CD4-positive, alpha-beta T cell treated with Interleukin-15 for 4 hours (primary cell): ENCODE measurements around the gene MYMX.
"Not testable (repeated sequence)": the region's sequence is repeated elsewhere in the genome, so short reads cannot be mapped to it uniquely, and the experiment has no call there.

Experiments used
- DNase-seq: peaks from one replicate; pipeline ENCODE4 v3.0.0-alpha.2; 2020; ENCODE audit warnings: low spot score

Gene MYMX

GRCh38 chr6:44186635-44187025 is 30.1 kb upstream of the MYMX start:
- no peak for DNase-seq

DNA sequence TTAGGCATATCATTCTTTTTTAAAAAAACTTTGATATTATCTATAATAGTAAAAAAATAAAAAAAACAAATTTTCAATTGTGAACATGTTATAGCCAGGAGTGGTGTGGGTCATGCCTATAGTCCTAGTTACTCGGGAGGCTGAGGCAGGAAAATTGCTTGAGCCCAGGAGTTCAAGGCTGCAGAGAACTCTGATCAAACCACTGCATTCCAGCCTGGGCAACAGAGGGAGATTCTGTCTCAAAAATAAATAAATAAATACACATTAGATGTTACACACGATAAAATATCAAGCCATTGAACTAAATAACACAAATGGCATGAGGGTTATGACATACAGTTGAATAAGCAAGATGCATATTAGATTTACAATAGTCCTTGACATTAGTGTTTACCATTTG is 27.9 kb upstream of the MYMX start:
- no peak for DNase-seq

DNA sequence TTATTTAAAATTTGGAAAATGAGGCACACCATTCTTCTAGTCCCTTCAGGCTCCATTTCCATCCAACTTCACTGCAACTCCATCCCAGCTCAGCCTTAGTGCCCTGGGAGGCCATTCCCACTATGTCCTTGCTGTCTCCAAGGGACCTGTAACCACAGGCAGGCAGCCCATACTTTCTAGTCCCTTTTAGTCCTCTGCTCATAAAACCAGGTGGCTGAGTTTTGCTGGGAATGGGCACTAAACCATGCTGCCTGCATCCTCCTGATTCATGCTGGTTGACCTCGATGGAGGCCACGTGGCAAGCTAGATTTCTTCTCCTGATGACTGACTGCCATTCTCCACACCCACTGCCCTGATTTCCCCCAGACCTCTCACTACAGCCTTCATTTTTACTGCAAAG is 27.5 kb upstream of the MYMX start:
- DNase-seq = no peak

DNA sequence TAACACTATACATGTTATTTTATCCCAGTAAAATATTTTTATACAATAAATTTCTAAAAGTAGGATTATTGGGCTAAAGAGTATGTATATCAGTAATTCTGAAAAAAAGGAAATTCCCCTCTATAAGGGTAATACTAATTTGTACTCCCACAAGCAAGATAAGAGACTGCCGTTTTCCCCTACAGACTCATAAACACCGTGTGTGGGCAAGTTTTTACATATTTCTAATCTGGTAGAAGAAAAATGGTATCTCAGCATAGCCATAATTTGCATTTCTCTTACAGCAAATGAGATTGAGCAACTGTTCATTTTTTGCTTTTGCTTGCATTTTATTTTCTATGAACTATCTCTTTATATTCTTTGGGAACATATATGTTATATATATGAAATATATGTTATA is 26.0 kb upstream of the MYMX start:
- DNase-seq = no peak

- DNase-seq = no peak
Observed at GRCh38 chr6:44192428-44193041, 24.2 kb upstream of the MYMX start.

- DNase-seq = no peak
Observed at GRCh38 chr6:44193307-44193910, 23.3 kb upstream of the MYMX start.

DNA sequence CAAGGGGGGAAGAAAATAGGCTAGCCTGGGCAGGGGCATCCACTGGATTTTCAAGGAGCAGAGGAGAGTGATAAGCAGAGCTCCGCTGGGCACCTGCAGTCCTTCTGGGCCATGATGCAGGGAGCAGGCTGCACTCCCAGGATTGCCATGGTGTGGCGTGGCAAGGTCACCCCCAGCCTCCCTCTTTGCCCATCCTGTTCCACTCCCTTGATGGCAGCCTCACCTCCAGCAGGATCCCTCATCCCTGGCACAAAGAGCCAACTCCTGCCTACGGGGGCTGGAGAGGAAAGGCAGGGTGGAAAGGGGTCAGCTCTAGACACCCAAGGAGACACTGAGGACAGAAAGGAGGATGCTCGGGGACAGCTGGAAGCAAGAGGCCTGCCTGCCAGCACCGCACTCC is 22.4 kb upstream of the MYMX start:
- DNase-seq = no peak

DNA sequence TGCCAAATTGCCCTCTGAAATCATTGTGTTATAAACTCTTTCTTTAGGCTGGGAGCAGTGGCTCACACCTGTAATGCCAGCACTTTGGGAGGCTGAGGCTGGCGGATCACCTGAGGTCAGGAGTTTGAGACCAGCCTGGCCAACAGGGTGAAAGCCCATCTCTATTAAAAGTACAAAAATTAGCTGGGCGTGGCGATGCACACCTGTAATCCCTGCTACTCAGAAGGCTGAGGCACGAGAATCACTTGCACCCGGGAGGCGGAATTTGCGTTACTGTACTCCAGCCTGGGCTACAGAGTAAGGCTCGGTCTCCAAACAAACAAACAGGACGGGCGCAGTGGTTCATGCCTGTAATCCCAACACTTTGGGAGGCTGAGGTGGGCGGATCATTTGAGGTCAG is 20.4 kb upstream of the MYMX start:
- DNase-seq = not testable (repeated sequence)

DNA sequence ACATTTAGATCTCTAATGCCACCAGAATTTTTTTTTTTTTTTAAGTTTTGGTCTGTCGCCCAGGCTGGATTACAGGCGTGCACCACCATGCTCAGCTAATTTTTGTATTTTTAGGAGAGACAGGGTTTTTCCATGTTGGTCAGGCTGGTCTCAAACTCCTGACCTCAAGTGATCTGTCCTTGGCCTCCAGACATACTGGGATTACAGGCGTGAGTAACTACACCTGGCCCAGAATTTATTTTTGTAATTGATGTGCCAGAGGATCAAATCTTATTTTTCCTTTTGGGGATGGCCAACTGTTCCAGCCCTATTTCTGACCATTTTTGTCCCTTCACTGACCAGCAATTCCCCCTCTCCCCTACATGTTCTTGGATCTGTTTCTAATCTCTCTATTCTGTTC is 18.0 kb upstream of the MYMX start:
- no peak for DNase-seq

DNA sequence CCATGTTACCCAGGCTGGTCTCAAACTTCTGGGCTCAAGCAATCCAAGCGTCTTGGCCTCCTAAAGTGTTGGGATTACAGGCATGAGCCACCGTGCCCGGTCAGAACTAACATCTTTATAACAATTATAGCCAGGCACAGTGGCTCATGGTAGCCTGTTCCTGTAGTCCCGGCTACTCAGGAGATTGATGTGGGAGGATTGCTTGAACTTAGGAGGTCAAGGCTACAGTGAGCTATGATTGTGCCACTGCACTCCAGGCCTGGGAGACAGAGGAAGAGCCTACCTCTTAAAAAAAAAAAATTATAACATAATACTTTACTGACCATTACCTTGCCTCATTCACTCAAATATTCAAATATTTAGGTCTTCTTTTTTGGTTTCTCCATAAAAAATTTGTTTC is 16.8 kb upstream of the MYMX start:
- DNase-seq = no peak

- no peak for DNase-seq
Observed at GRCh38 chr6:44201200-44201599, 15.5 kb upstream of the MYMX start.

- DNase-seq = no peak
Observed at GRCh38 chr6:44201638-44202303, 15.0 kb upstream of the MYMX start.

DNA sequence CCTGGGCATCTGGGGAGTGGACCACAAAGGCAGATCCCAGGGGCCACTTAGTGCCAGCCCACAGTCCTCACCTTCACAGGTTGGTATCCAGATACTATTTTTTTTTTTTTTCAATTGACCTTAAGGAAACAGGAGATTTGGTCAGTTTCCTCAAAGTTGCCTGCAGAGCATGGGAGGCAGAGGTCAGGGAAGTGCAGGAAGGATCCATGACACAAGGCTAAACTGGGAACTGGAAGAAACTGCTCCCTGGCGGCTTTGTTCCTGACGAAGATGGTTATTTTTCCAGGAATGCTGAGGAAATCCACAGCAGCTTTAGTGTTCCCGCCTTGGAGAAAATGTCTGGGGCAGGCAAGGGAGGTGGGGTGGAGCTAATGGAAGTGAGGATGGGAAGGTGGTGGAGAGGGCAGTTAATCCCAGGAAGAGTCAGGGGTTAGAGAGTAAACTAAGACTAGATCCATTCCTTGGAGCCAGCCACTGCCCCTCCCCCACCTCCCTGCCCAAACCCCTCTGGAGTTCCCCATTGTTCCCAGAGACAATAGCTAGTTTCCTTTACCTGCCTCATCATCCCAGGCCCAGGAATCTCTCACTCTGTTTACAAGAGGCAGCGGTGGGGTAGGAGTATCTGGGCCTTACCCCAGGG is 14.3 kb upstream of the MYMX start:
- DNase-seq = no peak

GRCh38 chr6:44202972-44203750 is 13.6 kb upstream of the MYMX start:
- no peak for DNase-seq

DNA sequence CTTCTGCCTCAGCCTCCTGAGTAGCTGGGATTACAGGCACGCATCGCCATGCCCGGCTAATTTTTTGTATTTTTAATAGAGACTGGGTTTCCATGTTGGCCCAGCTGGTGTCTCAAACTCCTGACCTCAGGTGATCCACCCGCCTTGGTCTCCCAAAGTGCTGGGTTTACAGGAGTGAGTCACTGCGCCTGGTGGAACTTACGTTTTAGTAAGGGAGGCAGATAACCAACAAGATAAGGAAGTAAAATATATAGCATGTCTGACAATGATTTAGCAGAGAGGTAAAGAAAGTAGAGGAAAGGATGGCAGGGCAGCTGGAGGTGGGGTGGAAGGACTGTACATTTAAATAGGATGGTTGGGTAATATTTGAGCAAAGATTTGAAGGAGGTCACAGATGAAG is 12.8 kb upstream of the MYMX start:
- DNase-seq = no peak

GRCh38 chr6:44207966-44208365 is 8.8 kb upstream of the MYMX start:
- no peak for DNase-seq

DNA sequence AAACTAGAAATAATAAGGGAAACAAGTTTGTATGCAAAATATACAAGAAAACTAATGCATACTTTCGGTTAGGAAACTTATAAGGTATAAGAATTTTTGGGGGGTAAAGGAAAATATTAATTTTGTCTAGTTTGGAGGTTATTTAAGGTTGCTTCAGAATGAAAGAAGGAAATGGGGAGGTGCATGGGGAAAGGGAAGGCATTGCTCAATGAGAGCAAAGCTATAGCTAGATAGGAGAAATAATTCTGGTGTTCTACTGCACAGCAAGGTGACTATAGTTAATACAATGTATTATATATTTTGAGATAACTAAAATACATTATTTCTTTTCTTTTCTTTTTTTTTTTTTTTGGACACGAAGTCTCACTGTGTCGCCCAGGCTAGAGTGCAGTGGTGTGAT is 5.4 kb upstream of the MYMX start:
- DNase-seq = no peak

DNA sequence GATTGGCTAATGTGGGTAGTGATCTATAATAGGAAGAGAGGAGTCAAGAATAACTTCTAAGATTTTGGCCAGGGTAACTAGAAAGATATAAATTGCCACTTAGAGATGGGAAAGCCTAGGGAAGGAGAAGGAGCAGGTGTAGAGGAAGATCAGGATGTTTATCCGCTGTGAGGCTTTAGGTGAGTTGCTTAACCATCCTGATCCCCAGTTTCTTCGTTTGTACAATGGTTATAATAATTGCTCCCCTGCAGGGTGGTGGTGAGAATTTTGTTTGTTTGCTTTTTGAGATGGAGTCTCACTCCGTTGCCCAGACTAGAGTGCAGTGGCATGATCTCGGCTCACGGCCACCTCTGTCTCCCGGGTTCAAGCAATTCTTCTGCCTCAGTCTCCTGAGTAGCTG is 2.4 kb upstream of the MYMX start:
- DNase-seq = no peak

- DNase-seq = no peak
Observed at GRCh38 chr6:44217332-44218143, 812 bp downstream of the MYMX start.

GRCh38 chr6:44219053-44219814 is 2.5 kb downstream of the MYMX start:
- no peak for DNase-seq
